Loucy (cell line): ENCODE data around the gene SMOC2.

ENCODE experiments used
- H2AFZ ChIP-seq: fragments of 200-600 bp; sonication (generic); 2 replicates; pipeline ENCODE4 v1.6.0; 2016; ENCODE audit warnings: antibody characterized with exemption, mild to moderate bottlenecking, low read length, moderate library complexity
- H3F3A ChIP-seq: fragments of 200-600 bp; 2 replicates; pipeline ENCODE4 v1.6.0; 2016; ENCODE audit warnings: antibody characterized with exemption, low read depth, mild to moderate bottlenecking
- H3K27me3 ChIP-seq: fragments of 200-600 bp; sonication (generic); 2 replicates; pipeline ENCODE4 v1.6.1; 2014; ENCODE audit warnings: low read length, mild to moderate bottlenecking; ENCODE audit not compliant: insufficient read depth, poor library complexity, severe bottlenecking
- H3K36me3 ChIP-seq: fragments of 200-600 bp; sonication (generic); 2 replicates; pipeline ENCODE4 v1.6.1; 2016; ENCODE audit warnings: low read length; ENCODE audit not compliant: insufficient read depth
- H3K4me1 ChIP-seq: fragments of 200-600 bp; sonication (generic); 2 replicates; pipeline ENCODE4 v1.5.1; 2014; ENCODE audit warnings: low read length, mild to moderate bottlenecking; ENCODE audit not compliant: insufficient read depth, poor library complexity, severe bottlenecking
- H3K4me2 ChIP-seq: fragments of 200-600 bp; sonication (generic); 2 replicates; pipeline ENCODE4 v1.6.0; 2014; ENCODE audit warnings: antibody characterized with exemption, low read length, low read depth, mild to moderate bottlenecking; ENCODE audit not compliant: poor library complexity, severe bottlenecking
- H3K4me3 ChIP-seq: fragments of 200-600 bp; sonication (generic); 2 replicates; pipeline ENCODE4 v1.5.1; 2014; ENCODE audit warnings: low read length, mild to moderate bottlenecking, mixed read lengths; ENCODE audit not compliant: poor library complexity, severe bottlenecking
- H3K79me2 ChIP-seq: fragments of 200-600 bp; sonication (generic); 2 replicates; pipeline ENCODE4 v1.6.1; 2014; ENCODE audit warnings: low read length; ENCODE audit not compliant: insufficient read depth
- H3K9ac ChIP-seq: fragments of 200-600 bp; sonication (generic); 2 replicates; pipeline ENCODE4 v1.6.0; 2014; ENCODE audit warnings: mild to moderate bottlenecking, low read depth, low read length, moderate library complexity; ENCODE audit not compliant: poor library complexity, severe bottlenecking
- H3K9me2 ChIP-seq: fragments of 200-600 bp; sonication (generic); replicated peaks from 2 replicates; pipeline ENCODE4 v1.6.1; 2016; ENCODE audit warnings: low read depth, low read length, mixed read lengths
- H3K9me3 ChIP-seq: fragments of 200-600 bp; sonication (generic); 2 replicates; pipeline ENCODE4 v1.6.1; 2014; ENCODE audit warnings: mild to moderate bottlenecking, antibody characterized with exemption, low read length, low read depth; ENCODE audit not compliant: insufficient read depth
- H4K20me1 ChIP-seq: fragments of 200-600 bp; sonication (generic); 2 replicates; pipeline ENCODE4 v1.6.0; 2014; ENCODE audit warnings: antibody characterized with exemption, low read length, mild to moderate bottlenecking; ENCODE audit not compliant: insufficient read depth, poor library complexity, severe bottlenecking
- EZH2phosphoT487 ChIP-seq: fragments of 200-600 bp; IDR thresholded peaks from 2 replicates; pipeline ENCODE4 v1.6.1; 2018; ENCODE audit warnings: antibody characterized with exemption, mild to moderate bottlenecking, moderate library complexity, borderline replicate concordance
- TF ChIP-seq, protein P1 (sequence below): fragments of 200-600 bp; sonication (generic); conservative IDR thresholded peaks from 2 replicates; pipeline ENCODE4 v1.5.1; 2014; ENCODE audit warnings: mild to moderate bottlenecking, antibody characterized with exemption, low read length

Gene SMOC2

DNA sequence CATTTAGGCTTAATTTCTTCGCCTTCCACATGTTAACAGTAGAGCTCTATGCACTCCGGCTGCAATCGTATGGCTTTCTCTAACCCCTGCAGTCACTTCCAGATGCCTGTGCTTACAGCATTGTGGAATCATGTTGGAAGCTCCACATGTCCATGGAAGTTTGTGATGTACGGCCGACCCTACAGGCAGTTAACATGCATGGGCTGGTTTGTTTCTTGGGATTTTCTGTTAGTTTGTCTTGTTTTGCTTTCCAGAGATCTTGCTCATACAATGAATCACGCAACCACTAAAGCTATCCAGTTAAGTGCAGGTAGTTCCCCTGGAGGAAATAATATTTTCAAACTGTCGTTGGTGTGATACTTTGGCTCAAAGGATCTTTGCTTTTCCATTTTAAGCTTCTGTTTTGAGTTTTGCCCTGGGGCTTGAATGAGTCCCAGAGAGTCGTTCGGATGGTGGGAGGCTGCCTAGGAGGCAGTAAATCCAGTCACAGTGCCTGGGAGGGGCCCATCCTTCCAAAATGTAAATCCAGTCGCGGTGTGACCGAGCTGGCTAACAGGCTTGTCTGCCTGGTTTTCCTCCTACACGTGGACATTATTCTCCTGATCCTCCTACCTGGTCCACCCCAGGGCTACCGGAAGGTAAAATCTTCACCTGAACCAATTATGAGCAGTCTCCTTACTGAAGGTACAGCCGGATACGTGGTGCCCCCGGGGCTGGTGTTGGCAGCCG lies 225.9 kb downstream of the SMOC2 start:
- Histone ChIP-seq H3K9me3 (no peaks in the 10 kb centered on the region; the same call in 1 of the 2 replicates), H3K4me3 (no peak overlapping the region), H2AFZ (no peak overlapping the region)

DNA sequence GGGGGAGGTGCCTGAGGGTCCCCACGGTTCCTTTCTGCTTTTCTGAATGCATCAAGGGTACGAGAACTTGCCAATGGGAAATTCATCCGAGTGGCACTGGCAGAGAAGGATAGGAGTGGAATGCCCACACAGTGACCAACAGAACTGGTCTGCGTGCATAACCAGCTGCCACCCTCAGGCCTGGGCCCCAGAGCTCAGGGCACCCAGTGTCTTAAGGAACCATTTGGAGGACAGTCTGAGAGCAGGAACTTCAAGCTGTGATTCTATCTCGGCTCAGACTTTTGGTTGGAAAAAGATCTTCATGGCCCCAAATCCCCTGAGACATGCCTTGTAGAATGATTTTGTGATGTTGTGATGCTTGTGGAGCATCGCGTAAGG lies 226.4 kb downstream of the SMOC2 start:
- H3K4me2 ChIP-seq = no peak overlapping the region
- H3K4me1 ChIP-seq = no peaks in the 10 kb centered on the region
- no peaks in the 10 kb centered on the region; the same call in 1 of the 2 replicates for H3K9me3 ChIP-seq
- no peaks in the 10 kb centered on the region for H3K79me2 ChIP-seq
- H3F3A ChIP-seq = no peaks in the 10 kb centered on the region
- H3K9me2 ChIP-seq = no peaks in the 10 kb centered on the region
- H3K9ac ChIP-seq = no peak overlapping the region
- no peak overlapping the region for H2AFZ ChIP-seq
- H4K20me1 ChIP-seq = no peaks in the 10 kb centered on the region
- H3K36me3 ChIP-seq = no peaks in the 10 kb centered on the region
- no peak for TF ChIP-seq EZH2phosphoT487
- TF ChIP-seq, protein P1, sequence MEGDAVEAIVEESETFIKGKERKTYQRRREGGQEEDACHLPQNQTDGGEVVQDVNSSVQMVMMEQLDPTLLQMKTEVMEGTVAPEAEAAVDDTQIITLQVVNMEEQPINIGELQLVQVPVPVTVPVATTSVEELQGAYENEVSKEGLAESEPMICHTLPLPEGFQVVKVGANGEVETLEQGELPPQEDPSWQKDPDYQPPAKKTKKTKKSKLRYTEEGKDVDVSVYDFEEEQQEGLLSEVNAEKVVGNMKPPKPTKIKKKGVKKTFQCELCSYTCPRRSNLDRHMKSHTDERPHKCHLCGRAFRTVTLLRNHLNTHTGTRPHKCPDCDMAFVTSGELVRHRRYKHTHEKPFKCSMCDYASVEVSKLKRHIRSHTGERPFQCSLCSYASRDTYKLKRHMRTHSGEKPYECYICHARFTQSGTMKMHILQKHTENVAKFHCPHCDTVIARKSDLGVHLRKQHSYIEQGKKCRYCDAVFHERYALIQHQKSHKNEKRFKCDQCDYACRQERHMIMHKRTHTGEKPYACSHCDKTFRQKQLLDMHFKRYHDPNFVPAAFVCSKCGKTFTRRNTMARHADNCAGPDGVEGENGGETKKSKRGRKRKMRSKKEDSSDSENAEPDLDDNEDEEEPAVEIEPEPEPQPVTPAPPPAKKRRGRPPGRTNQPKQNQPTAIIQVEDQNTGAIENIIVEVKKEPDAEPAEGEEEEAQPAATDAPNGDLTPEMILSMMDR = no peak
- H3K27me3 ChIP-seq = no peaks in the 10 kb centered on the region
- H3K4me3 ChIP-seq = no peak overlapping the region

More for the DNA sequence above, 225.9 kb downstream of the SMOC2 start:
- Histone ChIP-seq H3K4me1 (no peaks in the 10 kb centered on the region), H3K9me2 (no peaks in the 10 kb centered on the region), H4K20me1 (no peaks in the 10 kb centered on the region), H3K4me2 (no peak overlapping the region), H3K36me3 (no peaks in the 10 kb centered on the region), H3K27me3 (no peaks in the 10 kb centered on the region), H3F3A (no peaks in the 10 kb centered on the region), H3K9ac (no peak overlapping the region), H3K79me2 (no peaks in the 10 kb centered on the region)
- TF ChIP-seq EZH2phosphoT487 = no peak
- TF ChIP-seq, protein P1 = no peak

DNA sequence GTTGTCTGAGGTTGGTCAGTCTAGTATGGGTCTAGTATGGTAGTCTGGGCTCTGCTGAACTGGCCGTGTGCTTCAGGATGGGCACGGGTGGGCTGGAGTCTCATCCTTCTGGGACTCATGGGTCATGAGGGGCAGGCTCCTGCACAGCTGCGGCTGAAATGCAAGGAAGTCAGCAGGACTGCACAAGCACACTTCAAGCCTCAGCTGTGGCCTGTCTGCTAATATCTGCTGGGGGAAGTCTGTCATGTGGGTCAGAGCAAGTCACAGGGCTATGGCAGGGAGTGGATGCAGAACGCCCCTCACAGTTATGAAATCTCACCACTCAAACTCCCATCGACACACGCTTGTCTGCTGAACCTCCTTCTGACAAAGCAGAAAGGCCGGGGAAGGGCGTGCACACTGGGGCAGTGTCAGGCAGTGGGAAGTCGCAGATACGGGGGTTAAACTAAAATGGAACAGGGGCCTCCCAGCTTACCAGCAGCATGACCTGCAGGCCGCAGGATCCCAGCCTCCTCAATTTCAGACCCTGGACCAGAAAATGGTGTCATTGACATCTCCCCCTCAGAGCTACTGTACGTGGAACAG lies 229.5 kb downstream of the SMOC2 start:
- H3K9ac ChIP-seq = no peak overlapping the region

More for the DNA sequence above, 229.5 kb downstream of the SMOC2 start:
- Histone ChIP-seq H3K79me2 (no peaks in the 10 kb centered on the region), H3K4me3 (no peak overlapping the region), H3K9me3 (peaks cover 4% of the 10 kb centered on the region; the same call in 1 of the 2 replicates), H3K4me1 (no peaks in the 10 kb centered on the region), H3F3A (no peaks in the 10 kb centered on the region), H4K20me1 (no peaks in the 10 kb centered on the region), H3K36me3 (no peaks in the 10 kb centered on the region), H3K27me3 (no peaks in the 10 kb centered on the region), H3K4me2 (no peak overlapping the region), H2AFZ (no peak overlapping the region), H3K9me2 (no peaks in the 10 kb centered on the region)
- TF ChIP-seq EZH2phosphoT487 = no peak
- TF ChIP-seq, protein P1 = no peak
